Activated CD8-positive, alpha-beta T cell treated with anti-CD3 and anti-CD28 coated beads, Interleukin-2, amount 10 ng/mL, durations not matched to agents 7 days and 5 days (primary cell): Measurements from ENCODE around the gene CMKLR1. TPM values are rescaled to one million over a fixed set of nuclear protein-coding genes. Genes with fewer than 3 reads are reported as not detected.

Experiments
- ATAC-seq: fragments of 150-1000 bp; cut with Tn5 transposase; one replicate; pipeline ENCODE4 v1.10.0; 2021; ENCODE audit warnings: moderate library complexity
- CTCF ChIA-PET: fragments of 350-600 bp; sonication (Branson Sonifier 250); formaldehyde crosslinking; loops from one replicate; lab custom pipeline; 2021; ENCODE audit warnings: antibody characterized with exemption; lab: Charles Lee
- POLR2A ChIA-PET: fragments of 350-600 bp; sonication (Branson Sonifier 250); formaldehyde crosslinking; loops from one replicate; lab custom pipeline; 2021; ENCODE audit warnings: antibody characterized with exemption; lab: Charles Lee
- DNase-seq: peaks from one replicate; pipeline ENCODE4 v3.0.0-alpha.2; 2020
- H3K27ac Mint-ChIP-seq: one replicate; pipeline ENCODE4 v1.8.0; 2021; ENCODE audit warnings: mild to moderate bottlenecking, mixed read lengths
- H3K27me3 Mint-ChIP-seq: one replicate; pipeline ENCODE4 v1.8.0; 2021; ENCODE audit warnings: low read depth, mixed read lengths
- H3K36me3 Mint-ChIP-seq: one replicate; pipeline ENCODE4 v1.8.0; 2021; ENCODE audit warnings: low read depth, mixed read lengths
- H3K4me1 Mint-ChIP-seq: one replicate; pipeline ENCODE4 v1.8.0; 2021; ENCODE audit warnings: low read depth, mixed read lengths
- H3K4me3 Mint-ChIP-seq: one replicate; pipeline ENCODE4 v1.8.0; 2021; ENCODE audit warnings: mild to moderate bottlenecking, mixed read lengths
- H3K9me3 Mint-ChIP-seq: one replicate; pipeline ENCODE4 v1.8.0; 2022; ENCODE audit warnings: mixed read lengths; ENCODE audit not compliant: insufficient read depth
- total RNA-seq, 2 experiments: library from RNA; stranded (reverse); gene quantifications; one replicate each; pipeline ENCODE4 v1.2.3, GENCODE V29; 2021

CMKLR1 gene
- total RNA-seq, 2 experiments from 2014 or later, result 0.08 TPM; not detected in 1

DNA sequence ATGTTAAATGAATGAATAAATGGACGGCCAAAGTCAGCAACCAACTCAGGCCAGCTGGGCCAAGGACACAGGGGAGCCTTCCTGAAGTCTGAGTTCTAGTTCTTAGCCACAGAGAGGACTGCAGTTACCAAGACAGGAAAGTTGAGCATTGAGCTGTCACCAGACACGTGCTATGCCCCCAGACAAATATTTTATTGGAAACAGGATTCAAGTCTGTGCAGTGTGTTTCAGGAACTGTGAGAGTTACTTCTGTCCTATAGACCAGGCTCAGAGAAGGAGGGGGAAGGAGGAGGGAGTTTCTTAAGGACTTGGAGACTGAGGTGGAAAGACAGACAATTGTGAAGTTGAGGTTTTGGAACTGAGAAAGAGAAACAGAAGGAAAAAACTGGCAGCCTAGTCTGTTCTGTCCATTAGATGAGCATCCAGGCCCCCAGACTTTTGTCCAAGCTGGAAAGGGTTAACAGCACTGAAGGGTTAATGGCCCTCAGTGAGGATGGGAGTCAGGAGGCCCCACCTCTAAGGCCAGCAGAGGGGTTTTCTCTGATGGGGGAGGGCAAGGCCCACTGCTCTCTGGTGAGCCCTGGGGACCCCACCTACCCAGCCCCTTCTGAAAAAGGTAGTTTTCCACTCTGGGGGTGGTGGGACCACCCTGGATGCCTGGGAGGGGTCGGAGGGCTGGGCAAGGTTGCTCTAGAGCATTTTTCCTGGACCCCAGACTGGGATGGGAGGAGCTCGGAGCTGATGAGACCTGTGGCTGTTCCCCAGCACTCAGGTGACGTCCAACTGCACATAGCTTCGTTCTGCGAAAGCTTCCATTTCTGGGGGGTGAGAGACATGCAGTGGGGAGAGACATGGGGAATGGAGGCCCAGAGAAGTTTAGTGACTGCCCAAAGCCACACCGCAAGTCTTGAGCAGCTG is 6.9 kb upstream of the CMKLR1 start:
- CTCF ChIA-PET, result no interaction called here
- POLR2A ChIA-PET, result no interaction called here

DNA sequence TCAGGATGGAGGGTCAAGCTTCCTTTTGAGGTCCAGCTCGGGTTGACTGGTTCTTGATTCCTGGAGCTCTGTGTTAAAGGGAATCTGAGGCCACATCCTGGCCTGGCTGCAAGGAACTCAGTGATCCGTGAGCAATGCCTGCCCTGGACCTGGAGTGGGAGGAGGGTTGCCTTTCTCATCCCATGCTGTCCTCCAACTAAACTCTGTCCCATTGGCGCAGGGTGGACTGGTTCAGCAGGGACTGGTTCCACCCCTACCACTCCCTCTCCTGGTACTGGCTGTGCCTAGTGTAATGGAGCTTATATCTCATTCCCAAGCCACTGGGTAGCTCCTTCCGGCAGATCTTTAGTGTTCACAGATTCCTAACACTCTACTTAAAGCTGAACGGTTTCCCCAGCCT is 3.9 kb upstream of the CMKLR1 start:
- H3K36me3 Mint-ChIP-seq, result no peaks in the 10 kb centered on the region
- DNase-seq, result no peak
- H3K9me3 Mint-ChIP-seq, result no peaks in the 10 kb centered on the region
- ChIA-PET POLR2A (no interaction called here), CTCF (no interaction called here)
- ATAC-seq, result no peak
- no peak overlapping the region for H3K4me3 Mint-ChIP-seq
- peaks cover 2% of the 10 kb centered on the region for H3K4me1 Mint-ChIP-seq
- no peak overlapping the region for H3K27ac Mint-ChIP-seq
- peaks cover 32% of the 10 kb centered on the region for H3K27me3 Mint-ChIP-seq

More for the DNA sequence above, 6.9 kb upstream of the CMKLR1 start:
- H3K4me1 Mint-ChIP-seq, result no peaks in the 10 kb centered on the region
- DNase-seq, result no peak
- ATAC-seq, result no peak
- peaks cover 7% of the 10 kb centered on the region for H3K27me3 Mint-ChIP-seq
- no peak overlapping the region for H3K27ac Mint-ChIP-seq
- no peaks in the 10 kb centered on the region for H3K36me3 Mint-ChIP-seq
- no peak overlapping the region for H3K4me3 Mint-ChIP-seq
- no peaks in the 10 kb centered on the region for H3K9me3 Mint-ChIP-seq

- ChIA-PET CTCF (interaction anchor here (0.6 kb wide), 1 partner anchor 72 kb away, joined by 3 read pairs; no protein-coding TSS in a partner anchor), POLR2A (no interaction called here)
- ATAC-seq (no peak), DNase-seq (no peak)
- Mint-ChIP-seq H3K4me3 (no peak overlapping the region), H3K27me3 (peaks cover 36% of the 10 kb centered on the region), H3K4me1 (peaks cover 2% of the 10 kb centered on the region), H3K36me3 (no peaks in the 10 kb centered on the region), H3K9me3 (no peaks in the 10 kb centered on the region), H3K27ac (no peak overlapping the region)
Observed at GRCh38 chr12:108341854-108342847, 3.0 kb upstream of the CMKLR1 start.

GRCh38 chr12:108341356-108341755 is 2.2 kb upstream of the CMKLR1 start:
- Mint-ChIP-seq H3K4me3 (no peak overlapping the region), H3K27ac (no peak overlapping the region), H3K4me1 (peaks cover 2% of the 10 kb centered on the region), H3K27me3 (peaks cover 36% of the 10 kb centered on the region), H3K36me3 (no peaks in the 10 kb centered on the region), H3K9me3 (no peaks in the 10 kb centered on the region)
- ChIA-PET CTCF (no interaction called here), POLR2A (no interaction called here)
- DNase-seq, result no peak
- no peak for ATAC-seq

- POLR2A ChIA-PET, result no interaction called here
- DNase-seq (no peak), ATAC-seq (no peak)
- Mint-ChIP-seq H3K9me3 (no peaks in the 10 kb centered on the region), H3K4me3 (no peak overlapping the region), H3K27ac (no peak overlapping the region), H3K36me3 (no peaks in the 10 kb centered on the region), H3K27me3 (peaks cover 36% of the 10 kb centered on the region), H3K4me1 (peaks cover 2% of the 10 kb centered on the region)
- CTCF ChIA-PET, result no interaction called here
Observed at GRCh38 chr12:108340037-108340436, 926 bp upstream of the CMKLR1 start.

- H3K4me3 Mint-ChIP-seq, result no peak overlapping the region
- peaks cover 34% of the 10 kb centered on the region for H3K27me3 Mint-ChIP-seq
- no peaks in the 10 kb centered on the region for H3K9me3 Mint-ChIP-seq
- CTCF ChIA-PET, result no interaction called here
- ATAC-seq (peak; percentile 39), DNase-seq (no peak)
- H3K4me1 Mint-ChIP-seq, result peaks cover 23% of the 10 kb centered on the region
- no peak overlapping the region for H3K27ac Mint-ChIP-seq
- no peaks in the 10 kb centered on the region for H3K36me3 Mint-ChIP-seq
- POLR2A ChIA-PET, result no interaction called here
Observed at GRCh38 chr12:108337235-108338223, 1.6 kb downstream of the CMKLR1 start.

- Mint-ChIP-seq H3K4me1 (peaks cover 26% of the 10 kb centered on the region), H3K27ac (no peak overlapping the region), H3K9me3 (no peaks in the 10 kb centered on the region), H3K36me3 (no peaks in the 10 kb centered on the region), H3K4me3 (no peak overlapping the region), H3K27me3 (peaks cover 25% of the 10 kb centered on the region)
- no peak for DNase-seq
- ChIA-PET POLR2A (no interaction called here), CTCF (interaction anchor here (0.6 to 1.5 kb wide), 3 partner anchors 12 to 423 kb away, joined by 3 read pairs; no protein-coding TSS in a partner anchor)
- no peak for ATAC-seq
Observed at GRCh38 chr12:108335349-108336119, 3.6 kb downstream of the CMKLR1 start.

DNA sequence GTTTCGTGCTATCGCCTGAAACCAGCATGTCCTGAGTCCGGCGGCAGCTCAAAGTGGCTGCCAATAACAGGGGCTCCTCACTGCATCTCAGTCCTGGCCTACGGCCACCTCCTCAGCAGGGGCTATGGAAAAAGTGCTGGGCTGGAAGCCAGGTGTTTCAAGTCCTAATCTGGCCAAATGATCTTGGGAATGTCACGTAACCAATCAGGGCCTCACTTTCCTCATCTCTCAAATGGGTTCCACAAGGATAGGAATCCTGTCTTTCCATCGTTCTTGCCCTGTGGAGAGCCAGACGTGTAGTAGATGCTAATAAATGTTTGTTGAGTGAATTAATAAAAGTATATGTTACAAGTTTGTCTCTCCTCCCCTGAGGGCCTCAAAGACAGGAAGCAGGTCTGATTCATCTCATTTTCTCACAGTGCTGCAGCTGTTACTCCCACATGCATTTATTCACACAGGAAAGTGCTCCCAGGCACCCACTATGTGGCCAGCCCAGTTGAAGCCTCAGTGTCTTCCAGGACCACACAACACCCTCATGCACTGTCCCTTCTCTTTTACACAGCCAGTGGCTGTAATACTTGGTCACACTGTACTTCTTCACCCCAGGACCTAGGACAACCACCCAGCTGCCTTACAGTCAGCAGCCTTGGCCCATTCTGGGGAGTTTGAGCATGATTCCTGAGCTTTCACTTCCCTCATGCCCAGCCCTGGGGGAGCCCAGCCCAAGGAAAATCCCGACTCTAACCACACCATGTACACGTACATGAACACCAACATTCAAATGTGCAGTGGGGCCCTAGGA is 5.0 kb downstream of the CMKLR1 start:
- Mint-ChIP-seq H3K36me3 (no peaks in the 10 kb centered on the region), H3K9me3 (no peaks in the 10 kb centered on the region), H3K4me3 (no peak overlapping the region), H3K27me3 (peaks cover 16% of the 10 kb centered on the region), H3K27ac (peak overlapping the region; percentile 60), H3K4me1 (peaks cover 26% of the 10 kb centered on the region)
- DNase-seq (no peak), ATAC-seq (no peak)
- ChIA-PET POLR2A (no interaction called here), CTCF (interaction anchor here (1.4 kb wide), 1 partner anchor 44 kb away, joined by 3 read pairs; no protein-coding TSS in a partner anchor)

- CTCF ChIA-PET, result interaction anchor here (1.2 kb wide), 1 partner anchor 19 kb away, joined by 3 read pairs; no protein-coding TSS in a partner anchor
- no peaks in the 10 kb centered on the region for H3K9me3 Mint-ChIP-seq
- H3K36me3 Mint-ChIP-seq, result no peaks in the 10 kb centered on the region
- DNase-seq (no peak), ATAC-seq (no peak)
- H3K27me3 Mint-ChIP-seq, result peaks cover 5% of the 10 kb centered on the region
- POLR2A ChIA-PET, result no interaction called here
- peaks cover 24% of the 10 kb centered on the region for H3K4me1 Mint-ChIP-seq
- peak overlapping the region; percentile 51 for H3K27ac Mint-ChIP-seq
- H3K4me3 Mint-ChIP-seq, result no peak overlapping the region
Observed at GRCh38 chr12:108332791-108333382, 6.2 kb downstream of the CMKLR1 start.
